HepG2 (cell line): ENCODE measurements around the gene ESYT1. TPM values are rescaled to one million over a fixed set of nuclear protein-coding genes. Genes with fewer than 3 reads are reported as not detected.

Experiments
- ELF4 ChIP-seq: sonication (generic); formaldehyde crosslinking; IDR thresholded peaks from 2 replicates; pipeline ENCODE4 v1.5.0; 2020; ENCODE audit warnings: missing genetic modification reagents, mild to moderate bottlenecking, moderate library complexity, borderline replicate concordance
- ERF ChIP-seq: IDR thresholded peaks from 2 replicates; pipeline ENCODE4 v1.6.1; 2018; ENCODE audit warnings: missing biosample characterization, missing genetic modification reagents
- GATAD2A ChIP-seq: IDR thresholded peaks from 2 replicates; pipeline ENCODE4 v1.6.1; 2016
- HMGA1 ChIP-seq: sonication (generic); formaldehyde crosslinking; conservative IDR thresholded peaks from 2 replicates; pipeline ENCODE4 v1.4.0; 2020; ENCODE audit warnings: missing genetic modification reagents
- NAIF1 ChIP-seq: sonication (generic); formaldehyde crosslinking; IDR thresholded peaks from 2 replicates; pipeline ENCODE4 v1.5.0; 2020; ENCODE audit warnings: mild to moderate bottlenecking, missing genetic modification reagents, borderline replicate concordance
- SRY ChIP-seq: sonication (generic); formaldehyde crosslinking; IDR thresholded peaks from 2 replicates; pipeline ENCODE4 v1.8.0; 2022; ENCODE audit warnings: mild to moderate bottlenecking, missing genetic modification reagents
- U2AF2 ChIP-seq: fragments of 200-400 bp; formaldehyde crosslinking; IDR thresholded peaks from 2 replicates; pipeline ENCODE4 v1.6.1; 2017; ENCODE audit warnings: low read depth, mild to moderate bottlenecking, low read length
- ZNF143 ChIP-seq: sonication (generic); formaldehyde crosslinking; IDR thresholded peaks from 2 replicates; pipeline ENCODE4 v1.4.0; 2020; ENCODE audit warnings: missing genetic modification reagents
- ZNF251 ChIP-seq: sonication (generic); formaldehyde crosslinking; IDR thresholded peaks from 2 replicates; pipeline ENCODE4 v1.9.0; 2021; ENCODE audit warnings: mild to moderate bottlenecking, missing genetic modification reagents
- ZNF326 ChIP-seq: sonication (generic); formaldehyde crosslinking; IDR thresholded peaks from 2 replicates; pipeline ENCODE4 v1.4.0; 2020; ENCODE audit warnings: missing genetic modification reagents, borderline replicate concordance
- ZNF468 ChIP-seq: sonication (generic); formaldehyde crosslinking; IDR thresholded peaks from 2 replicates; pipeline ENCODE4 v1.8.0; 2022; ENCODE audit warnings: mild to moderate bottlenecking, moderate library complexity, missing genetic modification reagents
- ZNF629 ChIP-seq: sonication (generic); formaldehyde crosslinking; conservative IDR thresholded peaks from 2 replicates; pipeline ENCODE4 v1.5.0; 2020; ENCODE audit warnings: missing genetic modification reagents
- ZNF709 ChIP-seq: sonication (generic); formaldehyde crosslinking; IDR thresholded peaks from 2 replicates; pipeline ENCODE4 v1.5.0; 2020; ENCODE audit warnings: mild to moderate bottlenecking, missing genetic modification reagents
- ZNF747 ChIP-seq: sonication (generic); formaldehyde crosslinking; IDR thresholded peaks from 2 replicates; pipeline ENCODE4 v1.8.1; 2023; ENCODE audit warnings: missing genetic modification reagents, mild to moderate bottlenecking, borderline replicate concordance
- polyA plus RNA-seq, 8 experiments: library from polyadenylated mRNA; depleted of rRNA in 3 of 8; stranded (reverse) in 7 of 8; unstranded in 1 of 8; fragments of >200 nt; fragmentation: Illumina TruSeq in 4 of 8; extraction: Trizol in 4 of 8; gene quantifications; 2 replicates each; pipeline versions ENCODE4 v1.2.1 to v1.2.3, GENCODE V29; 2011 to 2016; ENCODE audit warnings: low read depth in 4 of 8, missing spikeins in 1 of 8, mixed read lengths in 1 of 8; ENCODE audit not compliant: insufficient read depth in 1 of 8
- total RNA-seq, 5 experiments: library from RNA; depleted of rRNA; stranded (reverse); fragments of >200 nt; fragmentation: Illumina TruSeq; extraction: Trizol; gene quantifications; 2 replicates each; pipeline ENCODE4 v1.2.3, GENCODE V29; 2016; ENCODE audit warnings: low read depth in 1 of 5
- TF ChIP-seq, protein P1 (sequence below): sonication (generic); formaldehyde crosslinking; IDR thresholded peaks from 2 replicates; pipeline ENCODE4 v1.4.0; 2020; ENCODE audit warnings: low read depth, mild to moderate bottlenecking, missing genetic modification reagents
- TF ChIP-seq, protein P2 (sequence below): sonication (generic); formaldehyde crosslinking; IDR thresholded peaks from 2 replicates; pipeline ENCODE4 v1.5.0; 2020; ENCODE audit warnings: mild to moderate bottlenecking, low read depth, missing genetic modification reagents, borderline replicate concordance
- TF ChIP-seq, protein P3 (sequence below): IDR thresholded peaks from 2 replicates; pipeline ENCODE4 v1.6.1; 2012; ENCODE audit warnings: low read length, improper control_type of control experiment
- TF ChIP-seq, protein P4 (sequence below): IDR thresholded peaks from 2 replicates; pipeline ENCODE4 v1.6.1; 2016; ENCODE audit warnings: missing genetic modification reagents, missing compliant biosample characterization
- TF ChIP-seq, protein P5 (sequence below): sonication (generic); formaldehyde crosslinking; IDR thresholded peaks from 2 replicates; pipeline ENCODE4 v1.5.0; 2020; ENCODE audit warnings: missing genetic modification reagents, mild to moderate bottlenecking, borderline replicate concordance
- TF ChIP-seq, protein P6 (sequence below): sonication (generic); formaldehyde crosslinking; IDR thresholded peaks from 2 replicates; pipeline ENCODE4 v1.4.0; 2020; ENCODE audit warnings: missing genetic modification reagents, low read depth, mild to moderate bottlenecking, borderline replicate concordance
- TF ChIP-seq, protein P7 (sequence below): sonication (generic); formaldehyde crosslinking; IDR thresholded peaks from 2 replicates; pipeline ENCODE4 v1.5.0; 2020; ENCODE audit warnings: missing genetic modification reagents

The ESYT1 gene
- total and polyA plus RNA-seq, 2 of the 13 experiments (the other 11 are each of a cell fraction or from before 2014, with no cell fraction given), result 66.9 to 71.0 TPM

DNA sequence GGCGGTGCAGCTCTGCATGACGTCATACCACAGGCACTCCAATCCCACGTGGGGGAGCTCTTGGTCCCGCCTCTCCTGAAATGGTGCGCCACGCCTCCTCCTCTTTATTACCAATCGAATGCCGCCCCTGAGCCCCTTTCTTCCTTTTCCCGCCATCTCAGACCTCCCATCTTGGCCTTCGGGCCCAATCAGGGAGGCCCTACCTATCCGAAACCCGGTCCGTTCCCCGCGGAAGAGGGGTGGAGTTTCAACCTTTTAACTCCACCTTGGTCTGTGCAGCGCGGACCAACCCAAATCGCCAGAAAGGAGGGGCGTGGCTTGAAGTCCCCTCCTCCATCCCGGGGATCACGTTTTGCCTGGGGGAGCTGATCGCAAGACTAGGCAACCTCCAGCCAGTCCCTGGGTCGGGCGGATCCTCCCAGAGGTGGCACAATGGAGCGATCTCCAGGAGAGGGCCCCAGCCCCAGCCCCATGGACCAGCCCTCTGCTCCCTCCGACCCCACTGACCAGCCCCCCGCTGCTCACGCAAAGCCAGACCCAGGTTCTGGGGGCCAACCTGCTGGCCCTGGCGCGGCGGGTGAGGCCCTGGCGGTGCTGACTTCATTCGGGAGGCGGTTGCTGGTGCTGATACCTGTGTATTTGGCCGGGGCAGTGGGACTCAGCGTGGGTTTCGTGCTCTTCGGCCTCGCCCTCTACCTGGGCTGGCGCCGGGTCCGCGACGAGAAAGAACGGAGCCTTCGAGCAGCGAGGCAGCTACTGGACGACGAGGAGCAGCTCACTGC is at the start of gene ESYT1 (continued):
- peak; percentile 91 for TF ChIP-seq SRY (CRISPR knock-in tag)
- no peak for TF ChIP-seq ZNF326
- no peak for TF ChIP-seq HMGA1 (CRISPR knock-in tag)
- peak; percentile 57; the same call in 1 of the 2 replicates for TF ChIP-seq NAIF1
- no peak for TF ChIP-seq U2AF2
- no peak for TF ChIP-seq ZNF747
- TF ChIP-seq, protein P1, sequence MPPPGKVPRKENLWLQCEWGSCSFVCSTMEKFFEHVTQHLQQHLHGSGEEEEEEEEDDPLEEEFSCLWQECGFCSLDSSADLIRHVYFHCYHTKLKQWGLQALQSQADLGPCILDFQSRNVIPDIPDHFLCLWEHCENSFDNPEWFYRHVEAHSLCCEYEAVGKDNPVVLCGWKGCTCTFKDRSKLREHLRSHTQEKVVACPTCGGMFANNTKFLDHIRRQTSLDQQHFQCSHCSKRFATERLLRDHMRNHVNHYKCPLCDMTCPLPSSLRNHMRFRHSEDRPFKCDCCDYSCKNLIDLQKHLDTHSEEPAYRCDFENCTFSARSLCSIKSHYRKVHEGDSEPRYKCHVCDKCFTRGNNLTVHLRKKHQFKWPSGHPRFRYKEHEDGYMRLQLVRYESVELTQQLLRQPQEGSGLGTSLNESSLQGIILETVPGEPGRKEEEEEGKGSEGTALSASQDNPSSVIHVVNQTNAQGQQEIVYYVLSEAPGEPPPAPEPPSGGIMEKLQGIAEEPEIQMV (CRISPR knock-in tag), result no peak
- TF ChIP-seq ZNF468 (CRISPR knock-in tag), result no peak
- no peak for TF ChIP-seq ERF (CRISPR knock-in tag)
- TF ChIP-seq ZNF251 (CRISPR knock-in tag), result no peak
- TF ChIP-seq, protein P2, sequence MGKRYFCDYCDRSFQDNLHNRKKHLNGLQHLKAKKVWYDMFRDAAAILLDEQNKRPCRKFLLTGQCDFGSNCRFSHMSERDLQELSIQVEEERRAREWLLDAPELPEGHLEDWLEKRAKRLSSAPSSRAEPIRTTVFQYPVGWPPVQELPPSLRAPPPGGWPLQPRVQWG (CRISPR knock-in tag), result no peak
- TF ChIP-seq, protein P3, sequence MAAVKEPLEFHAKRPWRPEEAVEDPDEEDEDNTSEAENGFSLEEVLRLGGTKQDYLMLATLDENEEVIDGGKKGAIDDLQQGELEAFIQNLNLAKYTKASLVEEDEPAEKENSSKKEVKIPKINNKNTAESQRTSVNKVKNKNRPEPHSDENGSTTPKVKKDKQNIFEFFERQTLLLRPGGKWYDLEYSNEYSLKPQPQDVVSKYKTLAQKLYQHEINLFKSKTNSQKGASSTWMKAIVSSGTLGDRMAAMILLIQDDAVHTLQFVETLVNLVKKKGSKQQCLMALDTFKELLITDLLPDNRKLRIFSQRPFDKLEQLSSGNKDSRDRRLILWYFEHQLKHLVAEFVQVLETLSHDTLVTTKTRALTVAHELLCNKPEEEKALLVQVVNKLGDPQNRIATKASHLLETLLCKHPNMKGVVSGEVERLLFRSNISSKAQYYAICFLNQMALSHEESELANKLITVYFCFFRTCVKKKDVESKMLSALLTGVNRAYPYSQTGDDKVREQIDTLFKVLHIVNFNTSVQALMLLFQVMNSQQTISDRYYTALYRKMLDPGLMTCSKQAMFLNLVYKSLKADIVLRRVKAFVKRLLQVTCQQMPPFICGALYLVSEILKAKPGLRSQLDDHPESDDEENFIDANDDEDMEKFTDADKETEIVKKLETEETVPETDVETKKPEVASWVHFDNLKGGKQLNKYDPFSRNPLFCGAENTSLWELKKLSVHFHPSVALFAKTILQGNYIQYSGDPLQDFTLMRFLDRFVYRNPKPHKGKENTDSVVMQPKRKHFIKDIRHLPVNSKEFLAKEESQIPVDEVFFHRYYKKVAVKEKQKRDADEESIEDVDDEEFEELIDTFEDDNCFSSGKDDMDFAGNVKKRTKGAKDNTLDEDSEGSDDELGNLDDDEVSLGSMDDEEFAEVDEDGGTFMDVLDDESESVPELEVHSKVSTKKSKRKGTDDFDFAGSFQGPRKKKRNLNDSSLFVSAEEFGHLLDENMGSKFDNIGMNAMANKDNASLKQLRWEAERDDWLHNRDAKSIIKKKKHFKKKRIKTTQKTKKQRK, result no peak
- TF ChIP-seq, protein P4, sequence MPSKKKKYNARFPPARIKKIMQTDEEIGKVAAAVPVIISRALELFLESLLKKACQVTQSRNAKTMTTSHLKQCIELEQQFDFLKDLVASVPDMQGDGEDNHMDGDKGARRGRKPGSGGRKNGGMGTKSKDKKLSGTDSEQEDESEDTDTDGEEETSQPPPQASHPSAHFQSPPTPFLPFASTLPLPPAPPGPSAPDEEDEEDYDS (CRISPR knock-in tag), result peak; percentile 93
- TF ChIP-seq ZNF709 (CRISPR knock-in tag), result no peak
- TF ChIP-seq, protein P5, sequence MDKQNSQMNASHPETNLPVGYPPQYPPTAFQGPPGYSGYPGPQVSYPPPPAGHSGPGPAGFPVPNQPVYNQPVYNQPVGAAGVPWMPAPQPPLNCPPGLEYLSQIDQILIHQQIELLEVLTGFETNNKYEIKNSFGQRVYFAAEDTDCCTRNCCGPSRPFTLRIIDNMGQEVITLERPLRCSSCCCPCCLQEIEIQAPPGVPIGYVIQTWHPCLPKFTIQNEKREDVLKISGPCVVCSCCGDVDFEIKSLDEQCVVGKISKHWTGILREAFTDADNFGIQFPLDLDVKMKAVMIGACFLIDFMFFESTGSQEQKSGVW (CRISPR knock-in tag), result no peak
- TF ChIP-seq, protein P6, sequence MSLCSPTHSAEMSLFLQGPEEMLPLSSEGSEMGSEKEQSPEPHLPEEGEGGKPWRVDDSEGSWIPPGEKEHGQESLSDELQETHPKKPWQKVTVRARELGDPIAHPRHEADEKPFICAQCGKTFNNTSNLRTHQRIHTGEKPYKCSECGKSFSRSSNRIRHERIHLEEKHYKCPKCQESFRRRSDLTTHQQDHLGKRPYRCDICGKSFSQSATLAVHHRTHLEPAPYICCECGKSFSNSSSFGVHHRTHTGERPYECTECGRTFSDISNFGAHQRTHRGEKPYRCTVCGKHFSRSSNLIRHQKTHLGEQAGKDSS, result 0 out of 2 replicates have a peak, but pooled peaks have one; percentile 25
- TF ChIP-seq ZNF629, result no peak
- TF ChIP-seq ZNF143 (CRISPR knock-in tag), result no peak
- TF ChIP-seq, protein P7, sequence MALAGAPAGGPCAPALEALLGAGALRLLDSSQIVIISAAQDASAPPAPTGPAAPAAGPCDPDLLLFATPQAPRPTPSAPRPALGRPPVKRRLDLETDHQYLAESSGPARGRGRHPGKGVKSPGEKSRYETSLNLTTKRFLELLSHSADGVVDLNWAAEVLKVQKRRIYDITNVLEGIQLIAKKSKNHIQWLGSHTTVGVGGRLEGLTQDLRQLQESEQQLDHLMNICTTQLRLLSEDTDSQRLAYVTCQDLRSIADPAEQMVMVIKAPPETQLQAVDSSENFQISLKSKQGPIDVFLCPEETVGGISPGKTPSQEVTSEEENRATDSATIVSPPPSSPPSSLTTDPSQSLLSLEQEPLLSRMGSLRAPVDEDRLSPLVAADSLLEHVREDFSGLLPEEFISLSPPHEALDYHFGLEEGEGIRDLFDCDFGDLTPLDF (CRISPR knock-in tag), result peak; percentile 91
- 0 out of 2 replicates have a peak, but pooled peaks have one; percentile 21 for TF ChIP-seq GATAD2A (CRISPR knock-in tag)
- TF ChIP-seq ELF4 (CRISPR knock-in tag), result no peak
